Measurements from ENCODE around the gene LRRC37A3.
"Not testable (repeated sequence)": the region's sequence is repeated elsewhere in the genome, so short reads cannot be mapped to it uniquely, and the experiment has no call there.

GRCh38 chr17:64923051-64923568 lies 3.8 kb upstream of the LRRC37A3 start:
- TF ChIP-seq CTCF, POLR2A, POLR2AphosphoS5 (IDR thresholded peaks at IDR 0.05): not testable (repeated sequence)

Data from prostate gland (tissue), 2 donors.